T-helper 17 cell (primary cell): ENCODE results near the gene NUP58. TPM values are rescaled to one million over a fixed set of nuclear protein-coding genes. Genes with fewer than 3 reads are reported as not detected.

Experiments
- ATAC-seq: fragments of 150-1000 bp; cut with Tn5 transposase; 2 replicates; pipeline ENCODE4 v1.10.0; 2021; ENCODE audit warnings: mild to moderate bottlenecking, moderate library complexity
- DNase-seq, 3 donors: peaks; one replicate each; pipeline versions ENCODE4 v3.0.0 to v3.0.0-alpha.2; 2020 to 2021
- H3K9me3 ChIP-seq: one replicate; pipeline ENCODE4 v1.7.0; 2013; ENCODE audit warnings: low read length, mild to moderate bottlenecking; ENCODE audit not compliant: control insufficient read depth, poor library complexity, severe bottlenecking
- H3K27ac Mint-ChIP-seq: one replicate; pipeline ENCODE4 v1.8.0; 2022; ENCODE audit warnings: mild to moderate bottlenecking, moderate library complexity, mixed read lengths
- H3K27me3 Mint-ChIP-seq: one replicate; pipeline ENCODE4 v1.8.0; 2022; ENCODE audit warnings: mixed read lengths
- H3K36me3 Mint-ChIP-seq: one replicate; pipeline ENCODE4 v1.8.0; 2022; ENCODE audit warnings: low read depth, mixed read lengths
- H3K4me1 Mint-ChIP-seq: one replicate; pipeline ENCODE4 v1.8.0; 2022; ENCODE audit warnings: mild to moderate bottlenecking, mixed read lengths
- H3K4me3 Mint-ChIP-seq: one replicate; pipeline ENCODE4 v1.8.0; 2022; ENCODE audit warnings: mild to moderate bottlenecking, moderate library complexity, mixed read lengths
- total RNA-seq, 4 donors: library from RNA in 2 of 4; stranded (reverse) in 2 of 4; gene quantifications; one replicate each; pipeline ENCODE4 v1.2.3 and lab custom pipeline; 2022 to 2026

The NUP58 gene
- total RNA-seq, 2 donors from 2014 or later = 68.6 to 69.6 TPM

- DNase-seq = no peak
- Mint-ChIP-seq H3K4me3 (peak overlapping the region; percentile 82), H3K27me3 (peaks cover 82% of the 10 kb centered on the region), H3K36me3 (peaks cover 11% of the 10 kb centered on the region), H3K4me1 (peaks cover 24% of the 10 kb centered on the region), H3K27ac (no peak overlapping the region)
- ATAC-seq = no peak
- no peaks in the 10 kb centered on the region for H3K9me3 ChIP-seq
These were observed 69.9 kb downstream of the NUP58 start for GRCh38 chr13:25371158-25371874.

- H3K27ac Mint-ChIP-seq = no peak within 1 kb of the TSS
- H3K9me3 ChIP-seq = no peaks in the 10 kb centered on the region
- H3K4me3 Mint-ChIP-seq = peak within 1 kb of the TSS; percentile 82
- ATAC-seq = peak; percentile 28
- peaks cover 24% of the 10 kb centered on the region for H3K4me1 Mint-ChIP-seq
- DNase-seq = no peak
- peaks cover 81% of the 10 kb centered on the region for H3K27me3 Mint-ChIP-seq
- peaks cover 11% of the 10 kb centered on the region for H3K36me3 Mint-ChIP-seq
These were observed 70.5 kb downstream of the NUP58 start, which contains the start of gene ATP8A2 for GRCh38 chr13:25371875-25372283. Gene ATP8A2 (plus strand): TSS chr13:25371974. CDS start chr13:25372213, 239 bp downstream.

- ATAC-seq (peak; percentile 27), DNase-seq (no peak)
- Mint-ChIP-seq H3K4me3 (peak overlapping the region; percentile 75), H3K27ac (no peak overlapping the region), H3K4me1 (peaks cover 24% of the 10 kb centered on the region), H3K36me3 (peaks cover 11% of the 10 kb centered on the region), H3K27me3 (peaks cover 75% of the 10 kb centered on the region)
- no peaks in the 10 kb centered on the region for H3K9me3 ChIP-seq
These were observed 71.1 kb downstream of the NUP58 start for GRCh38 chr13:25372284-25373081.

- H3K27ac Mint-ChIP-seq = no peak overlapping the region
- H3K27me3 Mint-ChIP-seq = peaks cover 63% of the 10 kb centered on the region
- peaks cover 24% of the 10 kb centered on the region for H3K4me1 Mint-ChIP-seq
- DNase-seq (peak in 1 of 3 donors; percentile 14), ATAC-seq (peak; percentile 48)
- H3K9me3 ChIP-seq = no peaks in the 10 kb centered on the region
- no peak overlapping the region for H3K4me3 Mint-ChIP-seq
- H3K36me3 Mint-ChIP-seq = peaks cover 11% of the 10 kb centered on the region
These were observed 74.4 kb downstream of the NUP58 start for GRCh38 chr13:25375727-25376358.

- no peak overlapping the region for H3K27ac Mint-ChIP-seq
- H3K36me3 Mint-ChIP-seq = peaks cover 9% of the 10 kb centered on the region
- H3K27me3 Mint-ChIP-seq = peaks cover 70% of the 10 kb centered on the region
- no peak for ATAC-seq
- no peak overlapping the region for H3K4me3 Mint-ChIP-seq
- H3K4me1 Mint-ChIP-seq = peaks cover 20% of the 10 kb centered on the region
- H3K9me3 ChIP-seq = no peaks in the 10 kb centered on the region
- DNase-seq = no peak
These were observed 76.0 kb downstream of the NUP58 start for GRCh38 chr13:25377244-25377962.

GRCh38 chr13:25378528-25378927 is 77.1 kb downstream of the NUP58 start:
- H3K4me3 Mint-ChIP-seq = no peak overlapping the region
- H3K27ac Mint-ChIP-seq = no peak overlapping the region
- H3K27me3 Mint-ChIP-seq = peaks cover 70% of the 10 kb centered on the region
- peaks cover 5% of the 10 kb centered on the region for H3K36me3 Mint-ChIP-seq
- DNase-seq (no peak), ATAC-seq (no peak)
- H3K9me3 ChIP-seq = no peaks in the 10 kb centered on the region
- H3K4me1 Mint-ChIP-seq = peaks cover 15% of the 10 kb centered on the region

- Mint-ChIP-seq H3K36me3 (peaks cover 3% of the 10 kb centered on the region), H3K4me3 (no peak overlapping the region), H3K27me3 (peaks cover 70% of the 10 kb centered on the region), H3K4me1 (peaks cover 15% of the 10 kb centered on the region), H3K27ac (no peak overlapping the region)
- no peak for ATAC-seq
- no peak for DNase-seq
- no peaks in the 10 kb centered on the region for H3K9me3 ChIP-seq
These were observed 77.6 kb downstream of the NUP58 start for GRCh38 chr13:25379011-25379410.

GRCh38 chr13:25380082-25380481 is 78.7 kb downstream of the NUP58 start:
- Mint-ChIP-seq H3K36me3 (peaks cover 3% of the 10 kb centered on the region), H3K27ac (no peak overlapping the region), H3K4me1 (peaks cover 9% of the 10 kb centered on the region), H3K4me3 (no peak overlapping the region), H3K27me3 (peaks cover 70% of the 10 kb centered on the region)
- no peak for ATAC-seq
- no peak for DNase-seq
- no peaks in the 10 kb centered on the region for H3K9me3 ChIP-seq

GRCh38 chr13:25380741-25381324 is 79.4 kb downstream of the NUP58 start:
- ATAC-seq (no peak), DNase-seq (no peak)
- H3K4me1 Mint-ChIP-seq = peaks cover 3% of the 10 kb centered on the region
- peaks cover 65% of the 10 kb centered on the region for H3K27me3 Mint-ChIP-seq
- H3K9me3 ChIP-seq = no peaks in the 10 kb centered on the region
- H3K36me3 Mint-ChIP-seq = peaks cover 3% of the 10 kb centered on the region
- H3K27ac Mint-ChIP-seq = no peak overlapping the region
- no peak overlapping the region for H3K4me3 Mint-ChIP-seq

GRCh38 chr13:25384758-25385410 is 83.5 kb downstream of the NUP58 start:
- Mint-ChIP-seq H3K27me3 (peaks cover 82% of the 10 kb centered on the region), H3K36me3 (peaks cover 3% of the 10 kb centered on the region), H3K4me1 (peaks cover 2% of the 10 kb centered on the region), H3K4me3 (no peak overlapping the region), H3K27ac (no peak overlapping the region)
- no peaks in the 10 kb centered on the region for H3K9me3 ChIP-seq
- ATAC-seq (no peak), DNase-seq (no peak)

- no peak for DNase-seq
- H3K4me1 Mint-ChIP-seq = no peaks in the 10 kb centered on the region
- no peaks in the 10 kb centered on the region for H3K36me3 Mint-ChIP-seq
- H3K9me3 ChIP-seq = no peaks in the 10 kb centered on the region
- no peak overlapping the region for H3K4me3 Mint-ChIP-seq
- peaks cover 59% of the 10 kb centered on the region for H3K27me3 Mint-ChIP-seq
- H3K27ac Mint-ChIP-seq = no peak overlapping the region
- ATAC-seq = no peak
These were observed 90.5 kb downstream of the NUP58 start for GRCh38 chr13:25391932-25392331.
